SK-N-SH (cell line): ENCODE results near the gene THEM4. TPM values are rescaled to one million over a fixed set of nuclear protein-coding genes. Genes with fewer than 3 reads are reported as not detected.

ENCODE experiments used
- CTCF ChIA-PET: fragments of 300-600, 350-600 bp; formaldehyde crosslinking; extraction: SDS; loops from one replicate; lab custom pipeline; 2021; lab: Yijun Ruan, JAX
- POLR2A ChIA-PET: fragments of 350-600 bp; sonication (Branson Sonifier 250); formaldehyde crosslinking; extraction: SDS; loops from one replicate; lab custom pipeline; 2020; ENCODE audit warnings: antibody characterized with exemption, inconsistent platforms; lab: Yijun Ruan, JAX
- DNase-seq: peaks from one replicate; pipeline ENCODE4 v3.0.0; 2012
- H2AFZ ChIP-seq: fragments of 200-600 bp; sonication (generic); 2 replicates; pipeline ENCODE4 v1.8.1; 2016; ENCODE audit warnings: antibody characterized with exemption, mild to moderate bottlenecking, low read depth
- H3F3A ChIP-seq: fragments of 200-600 bp; sonication (generic); replicated peaks from 2 replicates; pipeline ENCODE3; 2016; ENCODE audit warnings: antibody characterized with exemption, mild to moderate bottlenecking; ENCODE audit not compliant: insufficient read depth
- H3K27ac ChIP-seq, 2 experiments: fragments of 200-500 bp in 1 of 2; fragments of 200-600 bp in 1 of 2; sonication (Bioruptor generic) in 1 of 2; sonication (generic), shearing (Covaris generic) in 1 of 2; 2 replicates each; pipeline versions ENCODE4 v1.5.1 to v1.6.1; 2014 to 2016; ENCODE audit warnings: low read depth in 2 of 2, inconsistent platforms in 1 of 2, low read length in 1 of 2, mild to moderate bottlenecking in 1 of 2, mixed read lengths in 1 of 2
- H3K27me3 ChIP-seq: fragments of 200-600 bp; sonication (generic), shearing (Covaris generic); 2 replicates; pipeline ENCODE4 v1.6.1; 2016; ENCODE audit warnings: mixed run types; ENCODE audit not compliant: insufficient read depth
- H3K36me3 ChIP-seq, 2 experiments: fragments of 200-500 bp in 1 of 2; fragments of 200-600 bp in 1 of 2; sonication (Bioruptor generic) in 1 of 2; sonication (generic) in 1 of 2; replicated peaks in 1 of 2; 2 replicates each; pipeline versions ENCODE3 to v1.5.1; 2014 to 2016; ENCODE audit warnings: low read length in 1 of 2, mild to moderate bottlenecking in 1 of 2; ENCODE audit not compliant: insufficient read depth in 2 of 2, control insufficient read depth in 1 of 2
- H3K4me1 ChIP-seq, 2 experiments: fragments of 200-500 bp in 1 of 2; fragments of 200-600 bp in 1 of 2; sonication (Bioruptor generic) in 1 of 2; sonication (generic), shearing (Covaris generic) in 1 of 2; 2 replicates each; pipeline versions ENCODE4 v1.5.1 to v1.6.1; 2014 to 2016; ENCODE audit warnings: low read depth in 1 of 2, low read length in 1 of 2, mixed run types in 1 of 2; ENCODE audit not compliant: insufficient read depth in 2 of 2, control insufficient read depth in 1 of 2
- H3K4me2 ChIP-seq: fragments of 200-600 bp; sonication (generic), shearing (Covaris generic); 2 replicates; pipeline ENCODE4 v1.6.1; 2017; ENCODE audit warnings: mixed run types
- H3K4me3 ChIP-seq, 2 experiments: fragments of 200-500 bp in 1 of 2; fragments of 200-600 bp in 1 of 2; sonication (Bioruptor generic) in 1 of 2; sonication (generic), shearing (Covaris generic) in 1 of 2; 2 replicates each; pipeline versions ENCODE4 v1.5.1 to v1.8.1; 2014 to 2016; ENCODE audit warnings: low read depth in 2 of 2, inconsistent platforms in 1 of 2, low read length in 1 of 2, mild to moderate bottlenecking in 1 of 2, mixed read lengths in 1 of 2, moderate library complexity in 1 of 2
- H3K79me2 ChIP-seq: fragments of 200-600 bp; sonication (generic); 2 replicates; pipeline ENCODE4 v1.8.1; 2017; ENCODE audit warnings: mild to moderate bottlenecking; ENCODE audit not compliant: insufficient read depth
- H3K9ac ChIP-seq: fragments of 200-600 bp; sonication (generic); 2 replicates; pipeline ENCODE4 v1.6.1; 2017; ENCODE audit warnings: mixed run types
- H3K9me2 ChIP-seq: fragments of 200-600 bp; sonication (generic); 2 replicates; pipeline ENCODE4 v1.6.1; 2017; ENCODE audit warnings: mixed run types
- H3K9me3 ChIP-seq: fragments of 200-600 bp; sonication (generic); 2 replicates; pipeline ENCODE4 v1.6.1; 2017; ENCODE audit warnings: mixed run types, mild to moderate bottlenecking, moderate library complexity
- H4K20me1 ChIP-seq: fragments of 200-600 bp; sonication (generic); 2 replicates; pipeline ENCODE4 v1.6.1; 2017; ENCODE audit warnings: mild to moderate bottlenecking, mixed run types; ENCODE audit not compliant: insufficient read depth
- CHD2 ChIP-seq: fragments of 150-350 bp; IDR thresholded peaks from 2 replicates; pipeline ENCODE4 v1.6.1; 2018; ENCODE audit warnings: low read length; ENCODE audit not compliant: partially characterized antibody
- ELF1 ChIP-seq: IDR thresholded peaks from 2 replicates; pipeline ENCODE4 v1.4.0; 2012
- EP300 ChIP-seq, 2 experiments: IDR thresholded peaks; 2 replicates each; pipeline versions ENCODE4 v1.4.0 to v1.6.1; 2012; ENCODE audit warnings: borderline replicate concordance in 1 of 2, low read depth in 1 of 2, low read length in 1 of 2
- EZH2phosphoT487 ChIP-seq: fragments of 200-600 bp; sonication (generic); IDR thresholded peaks from 2 replicates; pipeline ENCODE4 v1.6.1; 2017; ENCODE audit warnings: low read depth, mixed run types, mild to moderate bottlenecking, antibody characterized with exemption, moderate library complexity, borderline replicate concordance
- GABPA ChIP-seq: IDR thresholded peaks from 2 replicates; pipeline ENCODE4 v1.4.0; 2012; ENCODE audit warnings: low read depth, mild to moderate bottlenecking
- GATA2 ChIP-seq: sonication (generic); formaldehyde crosslinking; IDR thresholded peaks from 2 replicates; pipeline ENCODE4 v1.5.0; 2020; ENCODE audit warnings: mild to moderate bottlenecking, missing genetic modification reagents
- RAD21 ChIP-seq: IDR thresholded peaks from 2 replicates; pipeline ENCODE4 v1.6.1; 2012; ENCODE audit warnings: mild to moderate bottlenecking, low read length
- SIN3A ChIP-seq: IDR thresholded peaks from 2 replicates; pipeline ENCODE4 v1.6.1; 2012; ENCODE audit warnings: low read depth, mild to moderate bottlenecking, low read length, moderate library complexity, borderline replicate concordance
- TCF12 ChIP-seq: IDR thresholded peaks from 2 replicates; pipeline ENCODE4 v1.4.0; 2012
- TEAD4 ChIP-seq: IDR thresholded peaks from 2 replicates; pipeline ENCODE4 v1.4.0; 2012; ENCODE audit warnings: mild to moderate bottlenecking, borderline replicate concordance; ENCODE audit not compliant: insufficient read depth
- YY1 ChIP-seq: IDR thresholded peaks from 2 replicates; pipeline ENCODE4 v1.4.0; 2012; ENCODE audit warnings: low read depth, mild to moderate bottlenecking
- WGBS: methylation state at CpG from one replicate; pipeline ENCODE4 v1.1.6; 2017; ENCODE audit warnings: low lambda C conversion rate; 5-methylcytosine and 5-hydroxymethylcytosine counted together
- polyA plus RNA-seq, 3 experiments: library from polyadenylated mRNA; depleted of rRNA; stranded (reverse); fragments of >200 nt; gene quantifications; 2 replicates each; pipeline ENCODE4 v1.2.3, GENCODE V29; 2012
- TF ChIP-seq, protein P1 (sequence below): IDR thresholded peaks from 2 replicates; pipeline ENCODE4 v1.4.0; 2012; ENCODE audit warnings: low read depth, borderline replicate concordance
- TF ChIP-seq, protein P2 (sequence below): fragments of 200-600 bp; sonication (generic); IDR thresholded peaks from 2 replicates; pipeline ENCODE4 v1.6.1; 2017; ENCODE audit warnings: antibody characterized with exemption, mild to moderate bottlenecking, moderate library complexity
- TF ChIP-seq, protein P3 (sequence below): IDR thresholded peaks from 2 replicates; pipeline ENCODE4 v1.4.0; 2012; ENCODE audit warnings: low read depth, borderline replicate concordance
- TF ChIP-seq, protein P4 (sequence below): IDR thresholded peaks from 2 replicates; pipeline ENCODE4; 2012

Gene THEM4
- polyA plus RNA-seq, 1 of the 3 experiments (the other 2 are of a cell fraction), result 10.1 TPM

DNA sequence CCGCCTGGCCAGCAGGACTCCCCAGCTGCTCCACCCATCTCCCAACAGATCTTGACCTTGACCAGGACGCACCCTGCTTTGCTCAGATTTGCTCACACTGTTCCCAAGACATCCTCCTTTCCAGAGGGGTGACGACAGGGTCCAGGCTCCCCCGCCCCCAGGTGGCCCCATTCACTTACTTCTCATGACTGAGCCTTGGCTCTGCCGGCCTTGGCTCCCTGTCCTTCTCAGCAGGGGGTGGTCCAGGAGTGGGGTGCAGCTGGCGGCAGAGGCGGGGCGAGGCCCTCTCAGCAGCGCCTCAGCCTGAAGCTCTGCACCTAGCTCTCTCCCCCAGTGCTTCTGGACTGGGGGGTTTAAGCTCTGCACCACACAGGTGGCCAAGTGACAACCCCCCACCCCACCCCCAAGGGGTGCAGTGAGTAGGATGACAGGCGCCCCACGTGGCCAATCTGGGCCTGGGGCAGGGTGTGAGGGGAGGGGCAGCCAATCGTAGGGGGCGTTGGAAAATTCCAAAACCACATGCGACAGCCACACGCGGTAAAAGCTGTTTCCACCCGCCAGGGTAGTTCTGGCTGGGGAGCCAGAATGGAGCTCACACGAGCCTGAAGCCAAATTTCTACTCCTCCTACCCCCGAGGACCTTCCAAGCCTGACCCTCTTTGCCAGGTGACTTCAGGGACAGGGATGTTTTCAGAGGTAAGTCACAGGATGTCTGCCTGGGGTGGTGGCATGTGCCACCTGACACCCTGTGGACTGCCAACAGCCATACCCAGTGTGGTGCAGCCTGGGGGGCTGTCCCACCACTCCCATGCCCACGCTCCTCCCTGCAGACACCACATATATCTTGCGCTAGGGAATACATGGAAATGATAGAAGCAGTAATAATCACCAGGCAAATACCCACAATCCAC lies 83.3 kb downstream of the THEM4 start:
- ChIA-PET CTCF (interaction anchor here (7.8 kb wide), 1 partner anchor 10 kb away, joined by 46 read pairs; no protein-coding TSS in a partner anchor), POLR2A (interaction anchor here (1.1 kb wide), 1 partner anchor 37 kb away, joined by 3 read pairs; no protein-coding TSS in a partner anchor)
- no peak overlapping the region for H2AFZ ChIP-seq
- no peak overlapping the region for H3K27ac ChIP-seq
- H3K9ac ChIP-seq, result no peak overlapping the region
- no peaks in the 10 kb centered on the region for H3K9me2 ChIP-seq
- H4K20me1 ChIP-seq, result no peaks in the 10 kb centered on the region
- no peaks in the 10 kb centered on the region for H3K36me3 ChIP-seq
- no peak for TF ChIP-seq RAD21
- no peak for TF ChIP-seq EZH2phosphoT487
- TF ChIP-seq, protein P1, sequence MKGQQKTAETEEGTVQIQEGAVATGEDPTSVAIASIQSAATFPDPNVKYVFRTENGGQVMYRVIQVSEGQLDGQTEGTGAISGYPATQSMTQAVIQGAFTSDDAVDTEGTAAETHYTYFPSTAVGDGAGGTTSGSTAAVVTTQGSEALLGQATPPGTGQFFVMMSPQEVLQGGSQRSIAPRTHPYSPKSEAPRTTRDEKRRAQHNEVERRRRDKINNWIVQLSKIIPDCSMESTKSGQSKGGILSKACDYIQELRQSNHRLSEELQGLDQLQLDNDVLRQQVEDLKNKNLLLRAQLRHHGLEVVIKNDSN, result no peak
- no peak for TF ChIP-seq TCF12
- TF ChIP-seq TEAD4, result no peak
- TF ChIP-seq GABPA, result no peak
- no peak for TF ChIP-seq YY1
- H3F3A ChIP-seq, result no peaks in the 10 kb centered on the region
- DNase-seq, result no peak
- no peak overlapping the region for H3K4me2 ChIP-seq
- 74% methylated on average over 16 of the region's 21 CpGs for whole genome bisulfite sequencing
- H3K27me3 ChIP-seq, result no peaks in the 10 kb centered on the region; the same call in 1 of the 2 replicates
- H3K4me3 ChIP-seq, result no peak overlapping the region
- H3K9me3 ChIP-seq, result no peaks in the 10 kb centered on the region
- no peaks in the 10 kb centered on the region for H3K79me2 ChIP-seq
- peaks cover 0 to 58% of the 10 kb centered on the region in 2 experiments; a peak in 1 of 4 replicates for H3K4me1 ChIP-seq

DNA sequence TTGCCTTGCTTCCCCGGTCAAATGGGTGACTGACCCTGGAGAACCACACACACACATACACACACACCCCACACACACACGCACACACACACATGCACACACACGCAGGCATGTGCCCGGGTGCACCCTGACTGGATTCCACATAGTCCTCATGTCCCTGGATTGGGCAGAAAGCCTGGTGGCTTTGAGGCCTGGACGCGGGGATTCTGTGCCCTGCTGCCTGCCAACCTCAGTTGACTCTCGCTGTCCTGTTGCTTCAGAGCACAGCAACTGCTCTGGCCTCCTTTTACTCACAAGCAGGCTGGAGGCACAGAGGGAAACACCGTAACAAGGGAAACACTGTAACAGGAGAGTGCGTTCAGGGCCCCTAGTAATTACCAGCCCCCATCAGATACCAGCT lies 84.1 kb downstream of the THEM4 start:
- no peaks in the 10 kb centered on the region for H3K9me2 ChIP-seq
- 69% methylated on average over 7 of the region's 9 CpGs for WGBS
- H3K36me3 ChIP-seq, result no peaks in the 10 kb centered on the region
- no peak overlapping the region for H2AFZ ChIP-seq
- ChIA-PET POLR2A (no interaction called here), CTCF (interaction anchor here (2.0 to 7.8 kb wide), 2 partner anchors 11 to 91 kb away, joined by 8 to 46 read pairs; no protein-coding TSS in a partner anchor)
- no peaks in the 10 kb centered on the region; the same call in 1 of the 2 replicates for H3K27me3 ChIP-seq
- peaks cover 0 to 61% of the 10 kb centered on the region in 2 experiments; a peak in 2 of 4 replicates for H3K4me1 ChIP-seq
- no peak overlapping the region for H3K9ac ChIP-seq
- no peak for DNase-seq
- H3K79me2 ChIP-seq, result no peaks in the 10 kb centered on the region
- H3K4me2 ChIP-seq, result no peak overlapping the region
- no peak overlapping the region for H3K27ac ChIP-seq
- TF ChIP-seq CHD2 (no peak), TEAD4 (no peak), GATA2 (CRISPR knock-in tag) (no peak), EP300 (IDR thresholded peaks at IDR 0.05; ENCODE audit: borderline replicate concordance in 1 of 2, low read depth in 1 of 2, low read length in 1 of 2) (no peak), GABPA (no peak), ELF1 (no peak), SIN3A (no peak)
- TF ChIP-seq, protein P2, sequence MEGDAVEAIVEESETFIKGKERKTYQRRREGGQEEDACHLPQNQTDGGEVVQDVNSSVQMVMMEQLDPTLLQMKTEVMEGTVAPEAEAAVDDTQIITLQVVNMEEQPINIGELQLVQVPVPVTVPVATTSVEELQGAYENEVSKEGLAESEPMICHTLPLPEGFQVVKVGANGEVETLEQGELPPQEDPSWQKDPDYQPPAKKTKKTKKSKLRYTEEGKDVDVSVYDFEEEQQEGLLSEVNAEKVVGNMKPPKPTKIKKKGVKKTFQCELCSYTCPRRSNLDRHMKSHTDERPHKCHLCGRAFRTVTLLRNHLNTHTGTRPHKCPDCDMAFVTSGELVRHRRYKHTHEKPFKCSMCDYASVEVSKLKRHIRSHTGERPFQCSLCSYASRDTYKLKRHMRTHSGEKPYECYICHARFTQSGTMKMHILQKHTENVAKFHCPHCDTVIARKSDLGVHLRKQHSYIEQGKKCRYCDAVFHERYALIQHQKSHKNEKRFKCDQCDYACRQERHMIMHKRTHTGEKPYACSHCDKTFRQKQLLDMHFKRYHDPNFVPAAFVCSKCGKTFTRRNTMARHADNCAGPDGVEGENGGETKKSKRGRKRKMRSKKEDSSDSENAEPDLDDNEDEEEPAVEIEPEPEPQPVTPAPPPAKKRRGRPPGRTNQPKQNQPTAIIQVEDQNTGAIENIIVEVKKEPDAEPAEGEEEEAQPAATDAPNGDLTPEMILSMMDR, result no peak
- TF ChIP-seq, protein P3, sequence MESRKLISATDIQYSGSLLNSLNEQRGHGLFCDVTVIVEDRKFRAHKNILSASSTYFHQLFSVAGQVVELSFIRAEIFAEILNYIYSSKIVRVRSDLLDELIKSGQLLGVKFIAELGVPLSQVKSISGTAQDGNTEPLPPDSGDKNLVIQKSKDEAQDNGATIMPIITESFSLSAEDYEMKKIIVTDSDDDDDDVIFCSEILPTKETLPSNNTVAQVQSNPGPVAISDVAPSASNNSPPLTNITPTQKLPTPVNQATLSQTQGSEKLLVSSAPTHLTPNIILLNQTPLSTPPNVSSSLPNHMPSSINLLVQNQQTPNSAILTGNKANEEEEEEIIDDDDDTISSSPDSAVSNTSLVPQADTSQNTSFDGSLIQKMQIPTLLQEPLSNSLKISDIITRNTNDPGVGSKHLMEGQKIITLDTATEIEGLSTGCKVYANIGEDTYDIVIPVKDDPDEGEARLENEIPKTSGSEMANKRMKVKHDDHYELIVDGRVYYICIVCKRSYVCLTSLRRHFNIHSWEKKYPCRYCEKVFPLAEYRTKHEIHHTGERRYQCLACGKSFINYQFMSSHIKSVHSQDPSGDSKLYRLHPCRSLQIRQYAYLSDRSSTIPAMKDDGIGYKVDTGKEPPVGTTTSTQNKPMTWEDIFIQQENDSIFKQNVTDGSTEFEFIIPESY, result no peak
- TF ChIP-seq, protein P4, sequence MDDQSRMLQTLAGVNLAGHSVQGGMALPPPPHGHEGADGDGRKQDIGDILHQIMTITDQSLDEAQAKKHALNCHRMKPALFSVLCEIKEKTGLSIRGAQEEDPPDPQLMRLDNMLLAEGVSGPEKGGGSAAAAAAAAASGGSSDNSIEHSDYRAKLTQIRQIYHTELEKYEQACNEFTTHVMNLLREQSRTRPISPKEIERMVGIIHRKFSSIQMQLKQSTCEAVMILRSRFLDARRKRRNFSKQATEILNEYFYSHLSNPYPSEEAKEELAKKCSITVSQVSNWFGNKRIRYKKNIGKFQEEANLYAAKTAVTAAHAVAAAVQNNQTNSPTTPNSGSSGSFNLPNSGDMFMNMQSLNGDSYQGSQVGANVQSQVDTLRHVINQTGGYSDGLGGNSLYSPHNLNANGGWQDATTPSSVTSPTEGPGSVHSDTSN, result no peak
- no peaks in the 10 kb centered on the region for H4K20me1 ChIP-seq
- H3F3A ChIP-seq, result no peaks in the 10 kb centered on the region
- no peaks in the 10 kb centered on the region for H3K9me3 ChIP-seq
- H3K4me3 ChIP-seq, result no peak overlapping the region
